ENCODE data around the gene GNAL. TPM values are rescaled to one million over a fixed set of nuclear protein-coding genes. Genes with fewer than 3 reads are reported as not detected.

Gene GNAL
- total RNA-seq, 1 donor from 2014 or later = 12.0 TPM

- peak overlapping the region; percentile 92 for H3K27ac Mint-ChIP-seq
- TF ChIP-seq, protein P1, sequence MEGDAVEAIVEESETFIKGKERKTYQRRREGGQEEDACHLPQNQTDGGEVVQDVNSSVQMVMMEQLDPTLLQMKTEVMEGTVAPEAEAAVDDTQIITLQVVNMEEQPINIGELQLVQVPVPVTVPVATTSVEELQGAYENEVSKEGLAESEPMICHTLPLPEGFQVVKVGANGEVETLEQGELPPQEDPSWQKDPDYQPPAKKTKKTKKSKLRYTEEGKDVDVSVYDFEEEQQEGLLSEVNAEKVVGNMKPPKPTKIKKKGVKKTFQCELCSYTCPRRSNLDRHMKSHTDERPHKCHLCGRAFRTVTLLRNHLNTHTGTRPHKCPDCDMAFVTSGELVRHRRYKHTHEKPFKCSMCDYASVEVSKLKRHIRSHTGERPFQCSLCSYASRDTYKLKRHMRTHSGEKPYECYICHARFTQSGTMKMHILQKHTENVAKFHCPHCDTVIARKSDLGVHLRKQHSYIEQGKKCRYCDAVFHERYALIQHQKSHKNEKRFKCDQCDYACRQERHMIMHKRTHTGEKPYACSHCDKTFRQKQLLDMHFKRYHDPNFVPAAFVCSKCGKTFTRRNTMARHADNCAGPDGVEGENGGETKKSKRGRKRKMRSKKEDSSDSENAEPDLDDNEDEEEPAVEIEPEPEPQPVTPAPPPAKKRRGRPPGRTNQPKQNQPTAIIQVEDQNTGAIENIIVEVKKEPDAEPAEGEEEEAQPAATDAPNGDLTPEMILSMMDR (IDR thresholded peaks at IDR 0.05; ENCODE audit: unreplicated experiment) = no peak
- peaks cover 41% of the 10 kb centered on the region for H3K4me1 Mint-ChIP-seq
- H3K4me3 Mint-ChIP-seq = peak overlapping the region; percentile 47
- no peaks in the 10 kb centered on the region for H3K27me3 Mint-ChIP-seq (ENCODE audit: low read depth)
- H3K36me3 Mint-ChIP-seq = no peaks in the 10 kb centered on the region
- DNase-seq (ENCODE audit: low spot score in 2 of 2, unreplicated experiment in 2 of 2) = no peak
- no peaks in the 10 kb centered on the region for H3K9me3 Mint-ChIP-seq
Measured at GRCh38 chr18:11857177-11857887, 168.3 kb downstream of the GNAL start.

- DNase-seq (ENCODE audit: low spot score in 2 of 2, unreplicated experiment in 2 of 2) = no peak
- Mint-ChIP-seq H3K27ac (no peak overlapping the region), H3K36me3 (no peaks in the 10 kb centered on the region), H3K4me1 (peaks cover 32% of the 10 kb centered on the region), H3K9me3 (no peaks in the 10 kb centered on the region), H3K27me3 (ENCODE audit: low read depth) (no peaks in the 10 kb centered on the region), H3K4me3 (no peak overlapping the region)
- TF ChIP-seq, protein P1 (IDR thresholded peaks at IDR 0.05; ENCODE audit: unreplicated experiment) = no peak
Measured at GRCh38 chr18:11859282-11859830, 170.3 kb downstream of the GNAL start.

GRCh38 chr18:11859903-11860407 lies 170.9 kb downstream of the GNAL start:
- no peak for DNase-seq (ENCODE audit: low spot score in 2 of 2, unreplicated experiment in 2 of 2)
- no peaks in the 10 kb centered on the region for H3K36me3 Mint-ChIP-seq
- H3K27me3 Mint-ChIP-seq (ENCODE audit: low read depth) = no peaks in the 10 kb centered on the region
- no peaks in the 10 kb centered on the region for H3K9me3 Mint-ChIP-seq
- H3K4me3 Mint-ChIP-seq = no peak overlapping the region
- H3K27ac Mint-ChIP-seq = no peak overlapping the region
- H3K4me1 Mint-ChIP-seq = peaks cover 32% of the 10 kb centered on the region
- TF ChIP-seq, protein P1 (IDR thresholded peaks at IDR 0.05; ENCODE audit: unreplicated experiment) = no peak

DNA sequence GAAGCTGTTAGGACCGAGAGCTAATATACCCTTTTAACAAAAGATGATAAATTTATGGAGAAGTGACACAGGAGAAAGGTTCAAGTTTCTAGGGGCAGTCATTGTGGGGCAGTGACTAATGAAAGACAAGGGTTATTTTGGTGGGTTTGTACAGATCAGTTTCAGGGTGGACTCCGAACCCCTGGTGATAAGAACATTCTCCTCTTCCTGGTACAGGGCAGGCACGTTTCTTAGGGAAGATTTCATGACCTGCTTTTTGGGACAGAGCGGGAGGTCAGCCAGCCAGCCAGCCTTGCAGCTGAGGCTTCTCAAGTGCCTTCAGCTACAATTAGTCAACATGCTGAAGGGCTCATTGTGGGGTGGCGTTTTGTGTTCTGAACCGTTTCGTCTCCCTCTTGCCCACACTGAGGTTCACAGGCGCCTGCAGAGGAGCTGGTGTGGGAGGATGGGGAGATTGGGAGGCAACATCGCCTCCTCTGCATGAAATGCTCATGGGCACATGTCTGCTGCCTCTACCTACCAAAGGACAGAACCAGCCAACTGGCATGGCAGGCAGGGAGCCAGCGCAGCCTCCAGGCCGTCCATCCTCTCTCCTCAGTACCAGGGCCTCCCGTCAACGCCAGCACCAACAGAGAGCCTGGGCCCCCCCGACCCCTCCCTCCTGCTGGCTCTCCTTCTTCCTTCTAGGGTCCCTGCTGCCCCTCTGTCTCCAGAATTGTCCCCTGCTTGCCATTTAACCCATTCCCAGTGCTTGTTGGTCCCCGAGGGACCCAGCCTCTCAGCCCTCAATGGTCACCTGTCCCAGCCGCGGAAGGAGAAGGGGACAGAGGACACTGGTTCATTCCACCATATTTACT lies 171.8 kb downstream of the GNAL start:
- peaks cover 32% of the 10 kb centered on the region for H3K4me1 Mint-ChIP-seq
- no peak for DNase-seq (ENCODE audit: low spot score in 2 of 2, unreplicated experiment in 2 of 2)
- no peaks in the 10 kb centered on the region for H3K9me3 Mint-ChIP-seq
- H3K36me3 Mint-ChIP-seq = no peaks in the 10 kb centered on the region
- no peaks in the 10 kb centered on the region for H3K27me3 Mint-ChIP-seq (ENCODE audit: low read depth)
- H3K27ac Mint-ChIP-seq = peak overlapping the region; percentile 30
- no peak overlapping the region for H3K4me3 Mint-ChIP-seq
- TF ChIP-seq, protein P1 (IDR thresholded peaks at IDR 0.05; ENCODE audit: unreplicated experiment) = no peak

DNA sequence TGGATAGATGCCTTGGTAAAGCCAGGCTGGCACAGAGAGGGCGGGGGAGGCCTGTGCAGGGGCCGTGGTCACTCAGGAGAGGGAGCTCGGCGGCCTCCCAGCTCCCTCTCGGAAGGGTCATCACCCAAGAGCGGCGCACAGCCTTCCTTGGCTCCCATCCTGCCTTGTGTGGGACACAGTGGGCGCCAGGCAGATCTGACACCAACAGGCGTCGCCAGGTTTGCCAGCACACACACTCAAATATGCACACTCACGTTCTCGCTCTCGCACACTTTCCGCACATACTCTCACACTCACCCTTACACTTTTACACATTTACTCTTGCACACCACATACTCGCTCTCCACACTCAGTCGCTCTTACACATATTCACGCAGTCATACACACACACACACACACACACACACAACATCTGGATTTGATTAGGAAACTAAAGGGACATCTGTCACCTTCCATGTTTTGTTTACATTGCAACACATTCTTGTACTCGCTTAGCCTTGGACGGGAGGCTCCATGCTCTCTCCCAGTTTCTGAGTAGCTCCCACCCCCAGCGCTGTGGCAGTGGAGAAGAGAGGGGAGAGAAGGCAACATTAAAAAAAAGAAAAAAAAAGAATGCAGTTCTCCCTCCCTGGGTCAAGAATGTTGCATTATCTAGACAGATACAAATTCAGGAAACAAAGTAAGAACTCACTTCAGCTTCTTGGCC lies 172.7 kb downstream of the GNAL start:
- peak overlapping the region; percentile 4 for H3K27ac Mint-ChIP-seq
- H3K4me3 Mint-ChIP-seq = no peak overlapping the region
- H3K27me3 Mint-ChIP-seq (ENCODE audit: low read depth) = no peaks in the 10 kb centered on the region
- H3K36me3 Mint-ChIP-seq = no peaks in the 10 kb centered on the region
- DNase-seq (ENCODE audit: low spot score in 2 of 2, unreplicated experiment in 2 of 2) = no peak
- H3K4me1 Mint-ChIP-seq = peaks cover 32% of the 10 kb centered on the region
- H3K9me3 Mint-ChIP-seq = no peaks in the 10 kb centered on the region
- TF ChIP-seq, protein P1 (IDR thresholded peaks at IDR 0.05; ENCODE audit: unreplicated experiment) = no peak

Data from mesothelial cell of epicardium (in vitro differentiated cells).